Uterus (tissue), 4 donors: ENCODE measurements around the gene ACTR5. TPM values are rescaled to one million over a fixed set of nuclear protein-coding genes. Genes with fewer than 3 reads are reported as not detected.

ENCODE experiments used
- DNase-seq, 2 donors: peaks; one replicate each; pipeline ENCODE4 v3.0.0-alpha.2; 2019 to 2020
- H3K27ac ChIP-seq, 2 donors: fragments of 200-600 bp; sonication (generic); 1 replicate in 1 of 2; 2 replicates in 1 of 2; pipeline ENCODE4 v1.5.1; 2016 to 2018
- H3K27me3 ChIP-seq, 2 donors: fragments of 200-600 bp; sonication (generic); one replicate each; pipeline ENCODE4 v1.5.1; 2018 to 2019; ENCODE audit warnings: control low read depth in 1 of 2
- H3K36me3 ChIP-seq, 2 donors: fragments of 200-600 bp; sonication (generic); one replicate each; pipeline ENCODE4 v1.5.1; 2019; ENCODE audit warnings: control low read depth in 1 of 2
- H3K4me1 ChIP-seq, 2 donors: fragments of 200-600 bp; sonication (generic); one replicate each; pipeline ENCODE4 v1.5.1; 2018 to 2019; ENCODE audit warnings: control low read depth in 1 of 2
- H3K4me3 ChIP-seq, 2 donors: fragments of 200-600 bp; sonication (generic); 1 replicate in 1 of 2; 2 replicates in 1 of 2; pipeline ENCODE4 v1.5.1; 2018 to 2019; ENCODE audit warnings: mild to moderate bottlenecking in 1 of 2
- H3K9me3 ChIP-seq, 2 donors: fragments of 200-600 bp; sonication (generic); one replicate each; pipeline ENCODE4 v1.5.1; 2019; ENCODE audit warnings: control low read depth in 1 of 2
- CTCF ChIP-seq, 4 experiments: fragments of 200-600 bp in 2 of 4; fragments of 450-650 bp in 2 of 4; sonication (generic) in 2 of 4; IDR thresholded peaks; one replicate each; pipeline ENCODE4 v1.5.1; 2016 to 2019; ENCODE audit warnings: antibody characterized with exemption in 4 of 4, mild to moderate bottlenecking in 2 of 4, moderate library complexity in 1 of 4
- POLR2A ChIP-seq, 2 donors: fragments of 450-650 bp; IDR thresholded peaks; one replicate each; pipeline ENCODE4 v1.6.1; 2016; ENCODE audit warnings: antibody characterized with exemption in 2 of 2, mild to moderate bottlenecking in 1 of 2, moderate library complexity in 1 of 2
- intact Hi-C: fragments of 100-400 bp; cut with DNase I; formaldehyde crosslinking; loops from one replicate; pipeline ENCODE4 v1.15.1; 2023; ENCODE audit warnings: low total_unique reads
- small RNA-seq: library from RNA; depleted of rRNA; stranded (forward); fragments of <200 nt; gene quantifications from one replicate; pipeline ENCODE3, GENCODE V24; 2016
- total RNA-seq, 4 donors: library from RNA; depleted of rRNA in 3 of 4; stranded (reverse); fragments of >200 nt in 3 of 4; gene quantifications; one replicate each; pipeline versions ENCODE4 v1.1.0 to v1.2.4, GENCODE V29; 2014 to 2023
- donor health status: DM: yes; HTN: yes; CAD: no.

ACTR5 gene
- total RNA-seq, 4 donors from 2014 or later: 3.8 to 12.4 (median 11.7) TPM

- H3K9me3 ChIP-seq: no peaks in the 10 kb centered on the region
- no peak overlapping the region for H3K4me3 ChIP-seq
- no peak overlapping the region for H3K27ac ChIP-seq
- no peaks in the 10 kb centered on the region for H3K36me3 ChIP-seq
- no peak for TF ChIP-seq CTCF (IDR thresholded peaks at IDR 0.05)
- TF ChIP-seq POLR2A (IDR thresholded peaks at IDR 0.05): no peak
- intact Hi-C loops: no loop called here
- H3K27me3 ChIP-seq: no peaks in the 10 kb centered on the region
- no peaks in the 10 kb centered on the region for H3K4me1 ChIP-seq
- no peak for DNase-seq
Measured at GRCh38 chr20:38818113-38819065, 70.1 kb downstream of the ACTR5 start.

Small RNAs within 50 kb of the gene (small RNA-seq; reads per million reads assigned to genes)
- gene RF00017: not detected

Other genes with a start within 250 kb of the ACTR5 start
- not detected for gene ADIG, start 167.3 kb upstream of the ACTR5 start, total RNA-seq
- gene ARHGAP40, start 146.7 kb upstream of the ACTR5 start, total RNA-seq: 1 to 10 TPM in 1 of 4 donors, under 1 TPM in 1, not detected in 2; 0.21 to 1.2 TPM
- not detected for gene SLC32A1, start 24.0 kb upstream of the ACTR5 start, total RNA-seq
- 10 to 100 TPM in 3 of 4 donors, 1 to 10 TPM in 1; 7.6 to 15.8 (median 12.5) TPM for gene PPP1R16B, start 57.2 kb downstream of the ACTR5 start, total RNA-seq
- 10 to 100 TPM in 1 of 4 donors, under 1 TPM in 1, not detected in 2; 0.61 to 15.1 TPM for gene FAM83D, start 178.0 kb downstream of the ACTR5 start, total RNA-seq
- gene DHX35, start 213.9 kb downstream of the ACTR5 start, total RNA-seq: 10 to 100 TPM; 17.7 to 23.5 (median 21.6) TPM